ENCODE measurements around the gene SH2D3C. TPM values are rescaled to one million over a fixed set of nuclear protein-coding genes. Genes with fewer than 3 reads are reported as not detected.

The SH2D3C gene
- total and polyA plus RNA-seq, 2 donors, result 18.2 to 25.1 TPM

- Histone ChIP-seq H3K27me3 (ENCODE audit: control insufficient read depth in 2 of 2, insufficient read depth in 1 of 2, low read length in 1 of 2) (no peaks in the 10 kb centered on the region), H3K9me3 (ENCODE audit: control insufficient read depth in 2 of 2, insufficient read depth in 1 of 2, low read length in 1 of 2) (peaks cover 1 to 5% of the 10 kb centered on the region in 2 donors), H3K27ac (ENCODE audit: low read depth in 1 of 2, low read length in 1 of 2) (no peak overlapping the region), H3K36me3 (ENCODE audit: control insufficient read depth in 2 of 2, insufficient read depth in 2 of 2, low read length in 1 of 2) (peaks cover 85 to 87% of the 10 kb centered on the region in 2 donors), H3K4me3 (ENCODE audit: low read length in 2 of 2) (no peak overlapping the region), H3K4me1 (ENCODE audit: control insufficient read depth in 2 of 2, insufficient read depth in 2 of 2, low read length in 2 of 2) (peaks cover 0 to 8% of the 10 kb centered on the region in 2 donors)
- WGBS, result 93% methylated on average over 33 of the region's 33 CpGs
- peak in 1 of 9 donors; percentile 24 for DNase-seq (ENCODE audit: low read depth in 6 of 9, low spot score in 9 of 9)
These were observed 35.9 kb downstream of the SH2D3C start for GRCh38 chr9:127742435-127743088.

- peaks cover 79 to 81% of the 10 kb centered on the region in 2 donors for H3K36me3 ChIP-seq (ENCODE audit: control insufficient read depth in 2 of 2, insufficient read depth in 2 of 2, low read length in 1 of 2)
- no peaks in the 10 kb centered on the region for H3K27me3 ChIP-seq (ENCODE audit: control insufficient read depth in 2 of 2, insufficient read depth in 1 of 2, low read length in 1 of 2)
- H3K27ac ChIP-seq (ENCODE audit: low read depth in 1 of 2, low read length in 1 of 2), result no peak overlapping the region
- H3K4me1 ChIP-seq (ENCODE audit: control insufficient read depth in 2 of 2, insufficient read depth in 2 of 2, low read length in 2 of 2), result peaks cover 0 to 6% of the 10 kb centered on the region in 2 donors
- H3K9me3 ChIP-seq (ENCODE audit: control insufficient read depth in 2 of 2, insufficient read depth in 1 of 2, low read length in 1 of 2), result peaks cover 1 to 3% of the 10 kb centered on the region in 2 donors
- no peak for DNase-seq (ENCODE audit: low read depth in 6 of 9, low spot score in 9 of 9)
- no peak overlapping the region for H3K4me3 ChIP-seq (ENCODE audit: low read length in 2 of 2)
- 93% methylated on average over 38 of the region's 38 CpGs for WGBS
These were observed 36.5 kb downstream of the SH2D3C start for GRCh38 chr9:127741831-127742434.

- Histone ChIP-seq H3K4me1 (ENCODE audit: control insufficient read depth in 2 of 2, insufficient read depth in 2 of 2, low read length in 2 of 2) (peaks cover 4 to 13% of the 10 kb centered on the region in 2 donors), H3K9me3 (ENCODE audit: control insufficient read depth in 2 of 2, insufficient read depth in 1 of 2, low read length in 1 of 2) (peaks cover 1 to 3% of the 10 kb centered on the region in 2 donors), H3K27me3 (ENCODE audit: control insufficient read depth in 2 of 2, insufficient read depth in 1 of 2, low read length in 1 of 2) (no peaks in the 10 kb centered on the region), H3K27ac (ENCODE audit: low read depth in 1 of 2, low read length in 1 of 2) (peak overlapping the region in 1 of 2 donors; percentile 38), H3K36me3 (ENCODE audit: control insufficient read depth in 2 of 2, insufficient read depth in 2 of 2, low read length in 1 of 2) (peaks cover 61 to 66% of the 10 kb centered on the region in 2 donors), H3K4me3 (ENCODE audit: low read length in 2 of 2) (no peak overlapping the region)
- WGBS, result 94% methylated on average over 19 of the region's 19 CpGs
- DNase-seq (ENCODE audit: low read depth in 6 of 9, low spot score in 9 of 9), result no peak
These were observed 38.7 kb downstream of the SH2D3C start for GRCh38 chr9:127739614-127740330.

DNA sequence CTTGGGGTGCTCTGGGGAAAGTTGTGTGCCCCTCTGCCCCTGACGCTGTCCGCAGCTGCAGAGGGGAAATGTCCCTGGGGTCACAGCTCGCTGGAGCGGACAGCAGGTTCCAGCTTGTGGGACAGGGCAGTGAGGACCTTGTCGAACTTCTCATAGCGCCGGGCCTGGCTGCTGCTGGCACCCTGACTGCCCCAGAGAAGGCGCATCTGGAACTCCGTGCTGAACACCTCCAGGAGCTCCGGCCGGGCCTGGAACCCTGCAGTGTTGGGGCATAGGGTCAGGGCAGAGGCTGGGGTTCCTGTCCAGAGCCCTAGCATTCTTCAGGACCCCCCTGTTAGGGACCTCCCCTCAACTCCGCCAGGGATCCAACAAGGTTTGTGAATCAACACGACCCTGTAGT is 39.8 kb downstream of the SH2D3C start:
- DNase-seq (ENCODE audit: low read depth in 6 of 9, low spot score in 9 of 9), result no peak
- Histone ChIP-seq H3K9me3 (ENCODE audit: control insufficient read depth in 2 of 2, insufficient read depth in 1 of 2, low read length in 1 of 2) (peaks cover 1 to 3% of the 10 kb centered on the region in 2 donors), H3K4me1 (ENCODE audit: control insufficient read depth in 2 of 2, insufficient read depth in 2 of 2, low read length in 2 of 2) (peaks cover 8 to 23% of the 10 kb centered on the region in 2 donors), H3K27me3 (ENCODE audit: control insufficient read depth in 2 of 2, insufficient read depth in 1 of 2, low read length in 1 of 2) (no peaks in the 10 kb centered on the region), H3K4me3 (ENCODE audit: low read length in 2 of 2) (no peak overlapping the region), H3K27ac (ENCODE audit: low read depth in 1 of 2, low read length in 1 of 2) (no peak overlapping the region), H3K36me3 (ENCODE audit: control insufficient read depth in 2 of 2, insufficient read depth in 2 of 2, low read length in 1 of 2) (peaks cover 50 to 57% of the 10 kb centered on the region in 2 donors)
- whole genome bisulfite sequencing, result over 99% methylated on average over 13 of the region's 13 CpGs

DNA sequence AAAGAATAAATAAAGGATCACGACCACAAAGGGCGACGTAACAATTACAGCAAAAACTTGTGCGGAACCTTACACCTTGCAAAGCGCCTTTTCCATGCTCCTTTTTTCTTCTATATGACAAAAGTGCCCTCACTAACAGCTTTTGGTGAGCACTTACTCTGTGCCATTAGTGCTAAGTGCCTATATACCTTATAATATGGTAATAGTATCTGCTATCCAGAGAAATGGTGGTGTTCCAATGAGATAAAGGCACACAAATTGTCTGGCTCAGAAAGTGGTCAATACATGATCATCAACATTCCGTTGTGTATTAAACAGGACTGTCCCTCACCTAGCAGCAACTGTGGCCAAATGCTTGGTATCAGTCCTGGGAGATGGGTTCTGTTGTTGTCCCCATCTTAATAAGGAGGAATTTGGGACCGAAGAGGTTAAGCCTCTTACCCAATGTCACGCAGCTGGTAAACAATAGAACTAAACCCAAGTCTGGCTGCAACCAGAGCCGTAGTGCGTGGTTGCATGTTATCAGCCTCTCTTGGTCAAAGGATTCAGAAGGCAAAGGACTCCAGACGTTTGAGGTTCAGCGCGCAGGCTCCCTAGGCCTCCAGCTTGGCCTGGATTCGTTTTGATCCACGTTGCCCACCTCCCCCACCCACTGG is 42.8 kb downstream of the SH2D3C start:
- H3K4me3 ChIP-seq (ENCODE audit: low read length in 2 of 2), result peak overlapping the region in 1 of 2 donors; percentile 76
- H3K27ac ChIP-seq (ENCODE audit: low read depth in 1 of 2, low read length in 1 of 2), result peak overlapping the region in 1 of 2 donors; percentile 55
- H3K9me3 ChIP-seq (ENCODE audit: control insufficient read depth in 2 of 2, insufficient read depth in 1 of 2, low read length in 1 of 2), result peaks cover 1 to 3% of the 10 kb centered on the region in 2 donors
- no peak for DNase-seq (ENCODE audit: low read depth in 6 of 9, low spot score in 9 of 9)
- no peaks in the 10 kb centered on the region for H3K27me3 ChIP-seq (ENCODE audit: control insufficient read depth in 2 of 2, insufficient read depth in 1 of 2, low read length in 1 of 2)
- peaks cover 8 to 23% of the 10 kb centered on the region in 2 donors for H3K4me1 ChIP-seq (ENCODE audit: control insufficient read depth in 2 of 2, insufficient read depth in 2 of 2, low read length in 2 of 2)
- H3K36me3 ChIP-seq (ENCODE audit: control insufficient read depth in 2 of 2, insufficient read depth in 2 of 2, low read length in 1 of 2), result peaks cover 25 to 46% of the 10 kb centered on the region in 2 donors
- WGBS, result 58% methylated on average over 15 of the region's 15 CpGs

- Histone ChIP-seq H3K9me3 (ENCODE audit: control insufficient read depth in 2 of 2, insufficient read depth in 1 of 2, low read length in 1 of 2) (peaks cover under 1 to 1% of the 10 kb centered on the region in 2 donors), H3K36me3 (ENCODE audit: control insufficient read depth in 2 of 2, insufficient read depth in 2 of 2, low read length in 1 of 2) (peaks cover 20 to 39% of the 10 kb centered on the region in 2 donors), H3K4me1 (ENCODE audit: control insufficient read depth in 2 of 2, insufficient read depth in 2 of 2, low read length in 2 of 2) (peaks cover 8 to 18% of the 10 kb centered on the region in 2 donors), H3K4me3 (ENCODE audit: low read length in 2 of 2) (peak within 1 kb of the TSS; percentile 71 to 76), H3K27me3 (ENCODE audit: control insufficient read depth in 2 of 2, insufficient read depth in 1 of 2, low read length in 1 of 2) (no peaks in the 10 kb centered on the region), H3K27ac (ENCODE audit: low read depth in 1 of 2, low read length in 1 of 2) (peak within 1 kb of the TSS; percentile 85 to 93)
- DNase-seq (ENCODE audit: low read depth in 6 of 9, low spot score in 9 of 9), result peak; percentile 87 to 98 (median 96)
- WGBS, result under 1% methylated on average over 76 of the region's 76 CpGs
These were observed 43.5 kb downstream of the SH2D3C start, which contains the start of gene TOR2A for GRCh38 chr9:127734747-127735529. Gene TOR2A (minus strand): TSS chr9:127735294. CDS start chr9:127735270, 24 bp downstream.

- Histone ChIP-seq H3K36me3 (ENCODE audit: control insufficient read depth in 2 of 2, insufficient read depth in 2 of 2, low read length in 1 of 2) (peaks cover 14 to 33% of the 10 kb centered on the region in 2 donors), H3K4me1 (ENCODE audit: control insufficient read depth in 2 of 2, insufficient read depth in 2 of 2, low read length in 2 of 2) (peaks cover 8 to 18% of the 10 kb centered on the region in 2 donors), H3K4me3 (ENCODE audit: low read length in 2 of 2) (peak overlapping the region; percentile 71 to 76), H3K27ac (ENCODE audit: low read depth in 1 of 2, low read length in 1 of 2) (peak overlapping the region; percentile 85 to 93), H3K27me3 (ENCODE audit: control insufficient read depth in 2 of 2, insufficient read depth in 1 of 2, low read length in 1 of 2) (no peaks in the 10 kb centered on the region), H3K9me3 (ENCODE audit: control insufficient read depth in 2 of 2, insufficient read depth in 1 of 2, low read length in 1 of 2) (no peaks in the 10 kb centered on the region)
- DNase-seq (ENCODE audit: low read depth in 6 of 9, low spot score in 9 of 9), result peak in 1 of 9 donors; percentile 75
- WGBS, result 69% methylated on average over 22 of the region's 22 CpGs
These were observed 44.2 kb downstream of the SH2D3C start for GRCh38 chr9:127734247-127734746.

DNA sequence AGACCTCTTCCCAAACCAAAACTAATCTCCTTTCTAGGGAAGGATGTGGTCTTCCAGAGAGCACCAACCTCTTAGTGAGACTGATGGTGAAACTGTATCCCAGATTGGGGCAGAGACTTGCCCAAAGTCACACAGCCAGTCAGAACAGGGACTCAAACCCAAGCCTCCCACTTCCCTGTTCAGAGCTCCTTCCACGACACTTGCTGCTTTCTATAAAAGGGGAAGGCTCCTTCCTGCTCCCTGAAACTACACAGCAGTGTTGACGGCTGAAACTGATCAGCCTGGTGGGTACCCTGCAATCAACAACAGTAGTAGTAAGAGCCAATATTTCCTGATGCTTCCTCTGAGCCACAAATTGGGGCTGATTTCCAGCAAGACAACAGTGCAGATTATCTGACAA is 44.9 kb downstream of the SH2D3C start:
- Histone ChIP-seq H3K4me3 (ENCODE audit: low read length in 2 of 2) (no peak overlapping the region), H3K9me3 (ENCODE audit: control insufficient read depth in 2 of 2, insufficient read depth in 1 of 2, low read length in 1 of 2) (no peaks in the 10 kb centered on the region), H3K4me1 (ENCODE audit: control insufficient read depth in 2 of 2, insufficient read depth in 2 of 2, low read length in 2 of 2) (peaks cover 8 to 18% of the 10 kb centered on the region in 2 donors), H3K27ac (ENCODE audit: low read depth in 1 of 2, low read length in 1 of 2) (no peak overlapping the region), H3K27me3 (ENCODE audit: control insufficient read depth in 2 of 2, insufficient read depth in 1 of 2, low read length in 1 of 2) (no peaks in the 10 kb centered on the region), H3K36me3 (ENCODE audit: control insufficient read depth in 2 of 2, insufficient read depth in 2 of 2, low read length in 1 of 2) (peaks cover 7 to 26% of the 10 kb centered on the region in 2 donors)
- no peak for DNase-seq (ENCODE audit: low read depth in 6 of 9, low spot score in 9 of 9)
- WGBS, result 90% methylated on average over 2 of the region's 2 CpGs

All from thymus (tissue), 11 donors.